CD4-positive, CD25-positive, alpha-beta regulatory T cell (primary cell): Measurements from ENCODE around the gene DPM1. TPM values are rescaled to one million over a fixed set of nuclear protein-coding genes. Genes with fewer than 3 reads are reported as not detected.

Experiments used
- ATAC-seq, 2 donors: fragments of 150-1000 bp; cut with Tn5 transposase; one replicate each; pipeline ENCODE4 v1.10.0; 2021; ENCODE audit warnings: low read depth in 2 of 2, moderate number of reproducible peaks in 2 of 2, moderate library complexity in 1 of 2
- DNase-seq, 3 donors: peaks; one replicate each; pipeline versions ENCODE4 v3.0.0 to v3.0.0-alpha.2; 2012 to 2022; ENCODE audit warnings: mixed read lengths in 1 of 3
- H3K27ac ChIP-seq: one replicate; pipeline ENCODE4 v1.7.0; 2013; ENCODE audit warnings: mild to moderate bottlenecking, low read length; ENCODE audit not compliant: insufficient read depth, poor library complexity, severe bottlenecking
- H3K27me3 ChIP-seq: one replicate; pipeline ENCODE4 v1.7.0; 2013; ENCODE audit warnings: low read length; ENCODE audit not compliant: control insufficient read depth, insufficient read depth
- H3K36me3 ChIP-seq: one replicate; pipeline ENCODE4 v1.7.0; 2013; ENCODE audit warnings: mild to moderate bottlenecking, low read length, moderate library complexity; ENCODE audit not compliant: control insufficient read depth, insufficient read depth
- H3K4me1 ChIP-seq: 2 replicates; pipeline ENCODE4 v1.7.0; 2013; ENCODE audit warnings: mild to moderate bottlenecking, low read length; ENCODE audit not compliant: insufficient read depth, control insufficient read depth, poor library complexity, severe bottlenecking
- H3K4me3 ChIP-seq: one replicate; pipeline ENCODE4 v1.7.0; 2013; ENCODE audit warnings: low read depth, mild to moderate bottlenecking, low read length, moderate library complexity
- H3K9me3 ChIP-seq, 2 experiments: 1 replicate in 1 of 2; 2 replicates in 1 of 2; pipeline ENCODE4 v1.7.0; 2013; ENCODE audit warnings: low read length in 2 of 2, mild to moderate bottlenecking in 1 of 2, moderate library complexity in 1 of 2; ENCODE audit not compliant: control insufficient read depth in 2 of 2
- H3K27ac Mint-ChIP-seq, 3 donors: one replicate each; pipeline ENCODE4 v1.8.0; 2020 to 2022; ENCODE audit warnings: mild to moderate bottlenecking in 3 of 3, mixed read lengths in 3 of 3, moderate library complexity in 2 of 3
- H3K27me3 Mint-ChIP-seq: one replicate; pipeline ENCODE4 v1.8.0; 2022; ENCODE audit warnings: mild to moderate bottlenecking, mixed read lengths
- H3K36me3 Mint-ChIP-seq: one replicate; pipeline ENCODE4 v1.8.0; 2020; ENCODE audit warnings: mixed read lengths
- H3K4me1 Mint-ChIP-seq, 4 donors: one replicate each; pipeline ENCODE4 v1.8.0; 2020 to 2022; ENCODE audit warnings: mixed read lengths in 4 of 4, mild to moderate bottlenecking in 1 of 4
- H3K4me3 Mint-ChIP-seq, 4 donors: one replicate each; pipeline ENCODE4 v1.8.0; 2020 to 2022; ENCODE audit warnings: mild to moderate bottlenecking in 4 of 4, mixed read lengths in 4 of 4, moderate library complexity in 3 of 4
- H3K9me3 Mint-ChIP-seq, 7 donors: one replicate each; pipeline ENCODE4 v1.8.0; 2020 to 2022; ENCODE audit warnings: mixed read lengths in 7 of 7, mild to moderate bottlenecking in 3 of 7, moderate library complexity in 2 of 7
- polyA plus RNA-seq, 4 donors: library from polyadenylated mRNA; unstranded; fragments of 300-500 nt; fragmentation: Illumina TruSeq; gene quantifications; one replicate each; pipeline ENCODE4 v1.2.3, GENCODE V29; 2021
- total RNA-seq: library from RNA; stranded (reverse); gene quantifications from one replicate; pipeline ENCODE4 v1.2.3, GENCODE V29; 2022

DPM1 gene
- total and polyA plus RNA-seq, 5 donors from 2014 or later: 34.3 to 82.0 (median 74.5) TPM

DNA sequence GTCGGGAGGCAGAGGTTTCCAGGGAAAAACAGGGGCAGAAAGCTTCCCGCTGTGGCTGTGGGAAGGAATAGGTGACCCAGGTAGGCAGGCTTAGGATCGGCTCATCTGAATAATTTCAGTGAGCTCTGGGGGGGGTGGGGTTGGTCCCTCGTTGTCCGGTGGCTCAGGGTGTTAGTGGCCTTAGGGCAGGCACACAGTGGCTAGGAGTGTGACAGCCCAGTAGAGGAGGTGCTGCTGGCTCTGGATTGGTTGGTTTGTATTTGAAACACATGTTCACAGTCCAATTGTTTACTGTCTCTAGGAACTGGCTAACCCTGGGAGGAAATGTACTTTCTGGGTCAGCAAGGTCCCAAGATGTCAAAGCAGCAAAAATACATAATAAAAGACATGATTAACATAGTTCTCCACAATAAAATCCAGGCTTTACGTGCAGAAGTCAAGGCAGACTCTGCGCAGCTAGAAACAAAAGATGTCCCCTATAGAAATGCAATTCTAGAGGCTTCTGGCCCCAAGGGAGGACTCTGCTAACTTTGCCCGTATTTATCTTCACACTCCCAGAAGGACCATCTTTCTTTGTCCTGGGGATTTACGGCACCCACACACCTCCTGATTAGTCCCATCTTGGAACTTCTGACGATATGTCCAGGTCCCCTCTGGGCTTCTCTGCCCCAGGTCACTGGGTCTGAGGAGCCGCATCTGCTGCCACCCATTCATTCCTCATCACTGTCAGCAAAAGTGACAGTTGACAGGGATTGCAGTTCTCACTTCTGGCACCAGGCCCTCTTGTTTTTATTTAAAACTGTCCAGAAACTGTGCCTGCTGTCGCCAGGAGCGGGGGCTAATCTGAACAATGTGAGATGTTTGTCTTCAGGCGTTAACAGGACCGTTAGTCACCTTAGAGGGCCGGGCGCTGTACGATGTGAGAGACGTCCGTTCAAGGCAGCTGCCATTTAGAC is 19.0 kb upstream of the DPM1 start:
- Histone ChIP-seq H3K4me1 (no peaks in the 10 kb centered on the region), H3K27me3 (peaks cover 2% of the 10 kb centered on the region), H3K27ac (no peak overlapping the region), H3K4me3 (no peak overlapping the region), H3K9me3 (no peaks in the 10 kb centered on the region), H3K36me3 (no peaks in the 10 kb centered on the region)
- Mint-ChIP-seq H3K9me3 (peaks cover 0 to 4% (median 0%) of the 10 kb centered on the region in 7 donors), H3K36me3 (no peaks in the 10 kb centered on the region), H3K27me3 (peaks cover 47% of the 10 kb centered on the region), H3K27ac (no peak overlapping the region), H3K4me1 (peaks cover 0 to 6% (median 1%) of the 10 kb centered on the region in 4 donors), H3K4me3 (no peak overlapping the region)
- DNase-seq (no peak), ATAC-seq (no peak)

GRCh38 chr20:50975701-50976330 is 17.5 kb upstream of the DPM1 start:
- Mint-ChIP-seq H3K36me3 (no peaks in the 10 kb centered on the region), H3K27ac (no peak overlapping the region), H3K4me3 (no peak overlapping the region), H3K9me3 (peaks cover 0 to 4% (median 0%) of the 10 kb centered on the region in 7 donors), H3K27me3 (peaks cover 42% of the 10 kb centered on the region), H3K4me1 (no peaks in the 10 kb centered on the region)
- H3K4me1 ChIP-seq: no peaks in the 10 kb centered on the region
- no peaks in the 10 kb centered on the region for H3K36me3 ChIP-seq
- no peak for DNase-seq
- H3K4me3 ChIP-seq: no peak overlapping the region
- no peaks in the 10 kb centered on the region for H3K9me3 ChIP-seq
- peaks cover 2% of the 10 kb centered on the region for H3K27me3 ChIP-seq
- ATAC-seq: no peak
- H3K27ac ChIP-seq: no peak overlapping the region

DNA sequence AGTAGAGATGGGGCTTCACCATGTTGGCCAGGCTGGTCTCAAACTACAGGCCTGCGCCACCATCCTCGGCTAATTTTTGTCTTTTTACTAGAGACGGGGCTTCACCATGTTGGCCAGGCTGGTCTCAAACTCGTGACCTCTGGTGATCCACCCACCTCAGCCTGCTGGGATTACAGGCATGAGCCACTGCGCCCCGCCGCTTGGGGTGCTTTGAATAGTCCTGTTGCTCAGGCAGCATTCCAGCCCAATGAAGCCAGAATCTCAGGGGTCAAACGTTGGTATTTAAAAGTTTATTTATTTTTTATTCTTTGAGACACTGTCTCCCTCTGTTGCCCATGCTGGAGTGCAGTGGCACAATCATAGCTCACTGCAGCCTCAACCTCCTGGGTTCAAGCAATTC is 11.6 kb upstream of the DPM1 start:
- Histone ChIP-seq H3K4me3 (no peak overlapping the region), H3K27me3 (peaks cover 2% of the 10 kb centered on the region), H3K36me3 (no peaks in the 10 kb centered on the region), H3K27ac (no peak overlapping the region), H3K4me1 (no peaks in the 10 kb centered on the region), H3K9me3 (no peaks in the 10 kb centered on the region)
- Mint-ChIP-seq H3K9me3 (no peaks in the 10 kb centered on the region), H3K4me3 (no peak overlapping the region), H3K36me3 (no peaks in the 10 kb centered on the region), H3K4me1 (peaks cover 0 to 3% (median under 1%) of the 10 kb centered on the region in 4 donors), H3K27ac (no peak overlapping the region), H3K27me3 (peaks cover 30% of the 10 kb centered on the region)
- ATAC-seq (no peak), DNase-seq (no peak)

GRCh38 chr20:50969435-50969834 is 11.1 kb upstream of the DPM1 start:
- H3K4me3 Mint-ChIP-seq: no peak overlapping the region
- no peak for ATAC-seq
- H3K27me3 ChIP-seq: peaks cover 2% of the 10 kb centered on the region
- H3K9me3 Mint-ChIP-seq: no peaks in the 10 kb centered on the region
- H3K4me1 ChIP-seq: no peaks in the 10 kb centered on the region
- H3K27ac Mint-ChIP-seq: no peak overlapping the region
- no peak overlapping the region for H3K27ac ChIP-seq
- peaks cover 26% of the 10 kb centered on the region for H3K27me3 Mint-ChIP-seq
- no peaks in the 10 kb centered on the region for H3K9me3 ChIP-seq
- no peak for DNase-seq
- H3K36me3 Mint-ChIP-seq: no peaks in the 10 kb centered on the region
- H3K4me1 Mint-ChIP-seq: peaks cover 0 to 5% (median 4%) of the 10 kb centered on the region in 4 donors
- no peaks in the 10 kb centered on the region for H3K36me3 ChIP-seq
- no peak overlapping the region for H3K4me3 ChIP-seq

- Mint-ChIP-seq H3K27ac (peak overlapping the region in 1 of 3 donors; percentile 49), H3K36me3 (no peaks in the 10 kb centered on the region), H3K4me1 (peaks cover 0 to 7% (median 6%) of the 10 kb centered on the region in 4 donors), H3K4me3 (no peak overlapping the region), H3K9me3 (no peaks in the 10 kb centered on the region), H3K27me3 (peaks cover 22% of the 10 kb centered on the region)
- DNase-seq: no peak
- no peaks in the 10 kb centered on the region for H3K4me1 ChIP-seq
- no peak overlapping the region for H3K4me3 ChIP-seq
- no peak for ATAC-seq
- no peaks in the 10 kb centered on the region for H3K9me3 ChIP-seq
- no peak overlapping the region for H3K27ac ChIP-seq
- H3K36me3 ChIP-seq: no peaks in the 10 kb centered on the region
- H3K27me3 ChIP-seq: peaks cover 2% of the 10 kb centered on the region
Measured at GRCh38 chr20:50968289-50968688, 10.0 kb upstream of the DPM1 start.

DNA sequence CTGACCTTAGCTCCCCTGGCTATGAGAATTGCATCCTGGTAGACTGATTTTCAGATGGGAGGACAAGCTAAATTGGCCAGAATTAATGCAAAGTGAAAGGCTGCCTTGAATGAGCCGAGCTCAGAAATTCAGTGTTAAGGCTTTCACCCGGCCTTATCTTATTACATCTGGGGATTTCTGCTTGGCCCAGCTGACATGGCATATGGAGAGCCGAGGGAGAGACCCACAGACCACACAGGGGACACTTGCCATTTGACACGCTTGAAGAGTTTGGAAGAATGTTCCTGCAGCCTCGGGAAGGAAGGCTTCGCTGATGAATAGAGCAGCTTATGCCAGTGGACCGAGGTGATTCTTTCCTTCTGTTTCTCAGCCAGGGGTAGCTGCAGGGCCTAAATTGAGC is 9.3 kb upstream of the DPM1 start:
- no peaks in the 10 kb centered on the region for H3K9me3 ChIP-seq
- no peak for ATAC-seq
- H3K9me3 Mint-ChIP-seq: no peaks in the 10 kb centered on the region
- no peaks in the 10 kb centered on the region for H3K4me1 ChIP-seq
- no peak overlapping the region for H3K4me3 ChIP-seq
- no peak overlapping the region for H3K27ac ChIP-seq
- no peak overlapping the region for H3K4me3 Mint-ChIP-seq
- H3K36me3 Mint-ChIP-seq: no peaks in the 10 kb centered on the region
- H3K4me1 Mint-ChIP-seq: peaks cover 0 to 9% (median 6%) of the 10 kb centered on the region in 4 donors
- H3K27me3 Mint-ChIP-seq: peaks cover 17% of the 10 kb centered on the region
- no peak overlapping the region for H3K27ac Mint-ChIP-seq
- no peak for DNase-seq
- H3K27me3 ChIP-seq: no peaks in the 10 kb centered on the region
- H3K36me3 ChIP-seq: no peaks in the 10 kb centered on the region

GRCh38 chr20:50959543-50960126 is 1.3 kb upstream of the DPM1 start:
- Histone ChIP-seq H3K27ac (peak overlapping the region; percentile 95), H3K4me1 (peaks cover 26% of the 10 kb centered on the region), H3K4me3 (peak overlapping the region; percentile 95), H3K9me3 (no peaks in the 10 kb centered on the region), H3K36me3 (peaks cover 18% of the 10 kb centered on the region), H3K27me3 (no peaks in the 10 kb centered on the region)
- H3K27ac Mint-ChIP-seq: peak overlapping the region in 2 of 3 donors; percentile 67 to 97
- peak overlapping the region; percentile 93 to 99 (median 96) for H3K4me3 Mint-ChIP-seq
- ATAC-seq: no peak
- no peaks in the 10 kb centered on the region for H3K9me3 Mint-ChIP-seq
- DNase-seq: no peak
- peaks cover 9% of the 10 kb centered on the region for H3K36me3 Mint-ChIP-seq
- no peaks in the 10 kb centered on the region for H3K27me3 Mint-ChIP-seq
- peaks cover 21 to 80% (median 38%) of the 10 kb centered on the region in 4 donors for H3K4me1 Mint-ChIP-seq
